Femur (tissue), 1 donor: ENCODE measurements around the gene TSTD1.

ENCODE experiments used
- DNase-seq: peaks from one replicate; pipeline ENCODE4 v3.0.0-alpha.2; 2017

TSTD1 gene, protein sequence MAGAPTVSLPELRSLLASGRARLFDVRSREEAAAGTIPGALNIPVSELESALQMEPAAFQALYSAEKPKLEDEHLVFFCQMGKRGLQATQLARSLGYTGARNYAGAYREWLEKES

DNA sequence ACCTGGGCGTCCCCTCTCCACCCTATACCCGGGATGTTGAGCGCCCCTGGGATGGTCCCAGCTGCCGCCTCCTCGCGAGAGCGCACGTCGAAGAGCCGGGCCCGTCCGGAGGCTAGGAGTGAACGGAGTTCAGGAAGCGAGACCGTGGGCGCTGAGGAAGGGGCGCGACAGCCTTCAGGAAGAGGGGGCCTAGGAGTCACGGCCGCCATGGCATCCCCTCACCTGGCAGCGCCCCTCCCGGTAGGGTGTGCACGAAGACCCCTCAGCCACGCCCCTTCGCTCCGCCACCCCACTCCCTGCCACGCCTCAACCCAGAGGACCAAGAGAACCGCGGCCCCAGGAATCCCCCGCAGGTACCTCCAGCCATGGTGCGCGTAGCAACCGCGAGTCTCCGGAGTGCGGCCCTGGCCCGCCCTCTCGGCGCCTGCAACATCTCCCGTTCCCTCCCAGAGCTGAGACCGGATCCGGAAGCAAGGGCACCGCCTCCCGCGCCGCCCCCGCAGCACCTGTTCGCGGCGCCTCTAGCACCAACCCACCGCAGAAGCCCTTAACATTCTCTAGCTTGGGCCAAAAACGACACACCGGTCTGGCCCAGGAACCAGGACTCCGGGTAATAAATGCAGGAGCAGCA is at the start of gene TSTD1:
Gene TSTD1, minus strand, starts transcription at position 442 of the 631 bp plus-strand sequence. Its CDS starts 75 bp downstream, at position 367.
- peak; percentile 75 for DNase-seq

DNA sequence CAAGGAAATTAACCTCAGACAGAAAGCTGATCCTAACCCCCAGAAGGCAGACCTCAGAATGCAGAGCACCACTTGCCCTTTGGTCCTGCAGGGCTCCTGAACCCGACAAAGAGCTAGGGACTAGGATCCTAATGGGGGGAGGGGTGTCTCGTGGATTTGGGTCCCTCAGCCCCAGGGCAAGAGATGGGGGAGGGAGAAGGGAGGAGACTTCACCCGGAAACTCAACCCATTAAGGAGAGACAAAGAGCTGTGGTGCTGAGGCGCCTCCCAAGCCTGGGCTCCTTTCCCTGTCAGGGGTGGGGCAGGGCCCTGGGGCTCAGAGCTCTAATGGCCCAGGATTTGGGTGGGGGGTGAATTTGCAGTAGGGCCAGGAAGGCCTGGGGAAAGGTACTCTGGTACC is 47.7 kb upstream of the TSTD1 start:
- no peak for DNase-seq

DNA sequence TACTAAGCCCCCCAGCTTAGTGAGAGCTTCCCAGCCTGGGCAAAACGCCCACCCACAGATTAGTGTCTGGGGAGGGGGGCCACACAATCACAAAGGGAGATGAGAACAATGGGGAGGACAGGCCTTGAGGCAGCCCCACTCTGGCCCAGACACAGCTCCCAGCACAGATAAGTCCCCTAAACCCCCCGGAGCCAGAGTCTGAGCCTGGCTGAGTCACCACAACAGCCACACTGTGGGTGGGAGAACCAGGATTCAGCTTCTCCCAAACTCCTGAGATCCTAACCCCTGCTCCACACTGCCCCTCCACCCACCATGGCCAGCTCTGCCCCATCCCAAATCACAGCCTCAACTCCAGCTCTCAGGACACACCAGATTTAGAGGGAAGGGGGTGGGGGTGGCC is 46.4 kb upstream of the TSTD1 start:
- DNase-seq = no peak

DNA sequence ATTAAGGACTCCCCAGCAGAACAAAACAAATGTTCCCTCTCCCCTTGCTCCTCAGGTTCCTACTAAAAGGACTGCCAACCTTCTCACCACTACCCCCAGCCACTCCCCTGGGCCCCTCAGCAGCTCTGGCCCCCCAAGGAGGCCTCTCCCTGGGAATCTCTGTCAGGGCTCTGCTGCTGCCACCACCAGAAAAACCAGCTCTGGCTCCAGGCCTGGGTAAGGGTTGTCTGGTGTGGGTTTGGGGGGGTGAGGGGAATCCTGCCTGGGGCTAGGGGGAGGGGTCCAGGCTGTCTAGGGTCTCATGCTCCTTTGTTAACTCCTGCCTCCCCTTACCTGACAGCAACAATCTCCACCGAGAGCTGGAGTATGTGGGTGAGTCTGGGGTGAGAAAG is 45.8 kb upstream of the TSTD1 start:
- no peak for DNase-seq

DNA sequence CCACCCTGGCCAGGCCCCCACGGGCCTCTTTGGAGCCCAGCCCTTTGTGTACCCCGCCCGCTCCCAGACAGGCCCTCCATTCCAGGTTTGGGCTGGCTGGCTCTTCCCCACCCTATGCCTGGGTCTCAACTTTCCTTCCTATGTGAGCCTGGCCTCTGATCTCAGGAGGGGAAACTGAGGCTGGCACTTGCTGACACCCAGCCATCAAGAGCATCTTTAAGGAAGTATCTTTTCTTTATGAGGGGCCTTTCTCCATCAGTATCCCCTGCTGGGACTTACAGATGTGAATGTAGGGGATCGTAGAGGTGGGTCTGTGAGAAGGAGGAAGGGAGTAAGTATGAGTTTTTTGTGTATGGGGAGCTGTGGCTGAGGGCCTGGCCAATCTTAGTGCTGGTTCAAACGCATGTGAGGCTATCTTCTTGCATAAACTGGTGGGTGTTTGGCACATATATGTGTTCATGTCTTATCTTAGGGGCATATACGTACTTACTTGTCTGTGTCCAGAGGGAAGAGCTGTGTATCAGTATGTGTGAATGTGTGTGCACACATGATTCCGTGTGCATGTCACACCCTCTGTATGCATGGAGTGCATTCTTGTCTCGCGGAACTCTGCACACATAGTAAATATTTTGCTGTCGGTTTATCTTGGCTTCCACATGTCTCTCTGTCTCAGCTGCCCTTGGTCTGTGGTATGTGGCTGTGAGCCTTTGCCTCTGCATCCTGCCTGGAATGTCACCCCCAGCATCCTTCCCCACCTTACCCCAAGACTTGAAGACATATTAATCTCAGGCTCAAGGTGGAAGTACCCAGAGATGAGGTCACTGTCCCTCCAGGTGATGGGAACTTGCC is 45.2 kb upstream of the TSTD1 start:
- no peak for DNase-seq

DNA sequence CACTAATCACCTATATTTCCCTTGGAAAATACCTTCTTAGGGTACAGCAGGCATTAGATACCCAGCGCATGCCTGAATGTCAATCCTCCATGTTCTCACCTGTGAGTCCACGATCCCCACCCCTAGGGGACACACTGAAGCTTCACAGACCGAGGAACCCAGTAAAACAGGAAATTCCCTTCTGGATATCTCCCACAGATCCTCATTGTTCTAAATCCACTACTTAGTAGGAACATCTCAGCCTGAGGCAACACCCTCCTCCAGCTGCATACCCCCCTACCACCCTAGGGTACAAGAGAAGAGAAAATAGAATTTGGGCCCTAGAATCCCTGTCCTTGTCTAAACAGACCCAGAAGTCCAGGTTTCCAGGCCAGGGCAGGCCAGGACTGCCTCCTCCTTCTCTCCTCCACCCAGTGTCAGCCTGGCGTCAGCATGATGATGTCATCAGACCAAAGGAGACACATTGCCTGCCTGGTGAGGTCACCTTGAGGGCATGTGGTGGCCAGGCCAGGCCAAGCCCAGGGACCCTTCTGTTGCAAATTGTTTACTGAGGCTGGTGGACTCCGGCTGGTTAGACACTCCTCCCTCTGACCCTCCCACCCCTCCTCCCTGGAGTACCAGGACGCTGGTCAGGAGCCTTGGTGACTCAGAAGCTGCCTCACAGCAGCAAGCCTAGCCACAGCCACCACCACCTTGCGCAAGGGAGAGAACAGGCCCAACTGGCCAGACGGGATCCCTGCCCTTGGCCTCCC is 44.4 kb upstream of the TSTD1 start:
- peak; percentile 43 for DNase-seq

DNA sequence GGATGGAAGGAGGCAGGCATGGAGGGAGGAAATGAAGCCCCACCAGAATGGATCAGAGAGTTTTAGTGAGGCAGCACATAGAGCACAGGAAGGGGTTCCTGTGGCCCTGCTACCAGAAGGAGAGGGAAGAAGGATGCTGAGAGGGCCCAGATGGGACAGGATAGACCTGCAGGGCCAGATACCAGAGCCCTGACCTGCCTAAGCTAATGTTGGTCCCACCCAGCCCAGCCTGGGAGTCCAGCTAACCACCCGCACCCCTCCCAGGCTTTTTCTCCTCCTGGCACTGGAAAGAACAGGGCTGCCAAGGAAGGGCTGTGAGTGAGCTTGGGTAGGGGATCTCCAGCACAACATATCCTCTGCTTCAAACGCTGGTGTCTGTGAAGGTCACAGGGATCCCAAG is 43.7 kb upstream of the TSTD1 start:
- no peak for DNase-seq

DNA sequence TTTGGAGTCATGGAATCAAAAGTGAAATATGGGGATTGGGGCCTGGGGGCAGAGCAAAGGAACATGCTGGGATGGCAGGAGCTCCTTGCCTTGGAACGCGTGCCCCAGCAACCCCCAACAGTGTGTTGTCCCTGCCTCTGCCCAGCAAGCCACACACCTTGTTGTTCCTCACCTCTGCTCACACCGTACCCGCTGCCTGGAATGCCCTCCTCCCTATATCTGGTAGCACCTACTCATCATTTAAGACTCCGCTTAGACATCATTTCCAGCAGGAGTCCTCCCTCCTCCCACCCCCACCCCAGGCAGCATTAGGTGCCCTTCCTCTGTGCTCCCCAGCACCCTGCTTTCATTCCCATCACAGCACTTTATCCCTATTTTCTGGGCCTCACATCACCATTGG is 42.8 kb upstream of the TSTD1 start:
- no peak for DNase-seq

DNA sequence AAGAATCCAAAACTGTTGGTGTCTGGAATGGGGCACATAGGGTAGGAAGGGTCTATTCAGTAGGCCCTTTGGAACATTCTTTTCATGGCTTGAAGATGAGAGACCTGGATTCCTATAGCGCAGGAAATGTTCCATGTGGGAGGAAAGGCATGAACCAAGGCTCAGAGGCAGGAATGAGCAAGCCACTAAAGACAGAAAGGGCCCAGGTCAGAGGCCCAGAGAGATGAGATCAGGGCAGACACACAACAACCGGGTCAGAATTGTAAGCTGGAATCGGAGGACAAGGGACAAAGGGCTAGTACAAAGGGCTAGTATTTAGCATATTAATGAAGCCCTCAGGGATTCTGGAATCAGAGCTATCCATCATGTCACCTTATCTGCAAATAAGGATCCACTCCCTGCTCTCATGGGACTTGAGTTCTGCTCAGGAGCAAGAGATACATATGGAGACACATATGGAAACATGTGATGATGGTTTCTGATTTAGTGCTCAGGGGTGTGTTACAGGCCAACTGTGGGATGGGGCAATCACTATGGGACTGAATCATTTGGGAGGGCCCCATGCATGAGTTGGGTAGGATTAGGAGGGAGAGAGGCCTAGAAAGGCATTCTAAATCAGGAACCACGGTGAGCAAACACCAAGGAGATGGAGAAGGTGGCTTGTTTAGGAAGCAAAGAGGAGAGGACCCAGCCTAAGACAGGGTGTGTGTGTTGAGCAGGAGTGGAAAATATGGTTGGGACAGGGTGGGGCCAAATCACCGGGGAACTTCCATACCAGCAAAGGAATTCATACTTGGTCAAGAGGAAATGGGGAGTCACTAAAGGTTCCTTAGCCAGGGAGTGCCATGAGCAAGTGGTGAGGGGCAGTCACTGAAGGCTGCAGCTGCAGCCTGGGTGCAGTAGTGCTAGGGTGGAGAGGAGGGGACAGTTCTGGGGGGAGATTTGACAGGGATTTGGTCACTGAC is 42.0 kb upstream of the TSTD1 start:
- DNase-seq = no peak

DNA sequence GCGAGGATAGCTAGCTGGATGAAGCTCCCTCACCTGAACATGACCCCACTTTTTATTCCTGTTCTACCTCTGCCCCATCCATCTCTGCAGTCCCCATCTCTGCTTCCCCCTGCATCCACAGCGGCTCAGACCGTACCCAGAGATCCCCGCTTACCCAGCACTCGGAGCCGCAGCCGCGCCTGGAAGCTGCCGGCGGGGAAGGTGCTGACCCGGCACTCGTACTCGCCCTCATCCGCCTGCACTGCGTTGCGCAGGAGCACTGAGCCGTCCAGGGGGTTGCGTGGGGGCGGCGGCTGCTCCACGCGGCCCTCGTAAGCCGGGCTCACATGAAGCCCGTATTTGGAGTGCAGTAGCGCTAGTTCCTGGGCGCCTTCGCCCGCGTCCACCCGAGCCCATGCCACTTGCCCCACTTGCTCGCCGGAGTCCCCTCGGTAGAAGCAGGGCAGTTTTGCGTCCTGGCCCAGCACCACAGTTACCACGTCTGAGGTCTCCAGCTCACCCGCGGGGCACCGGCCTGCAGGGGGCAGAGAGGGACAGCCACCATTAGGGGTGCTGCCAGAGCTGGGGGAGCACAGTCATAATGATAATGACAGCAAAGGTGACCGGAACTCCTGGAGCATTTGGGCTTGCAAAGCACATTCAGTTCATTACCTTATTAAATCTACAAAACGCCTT is 40.8 kb upstream of the TSTD1 start:
- DNase-seq = no peak

DNA sequence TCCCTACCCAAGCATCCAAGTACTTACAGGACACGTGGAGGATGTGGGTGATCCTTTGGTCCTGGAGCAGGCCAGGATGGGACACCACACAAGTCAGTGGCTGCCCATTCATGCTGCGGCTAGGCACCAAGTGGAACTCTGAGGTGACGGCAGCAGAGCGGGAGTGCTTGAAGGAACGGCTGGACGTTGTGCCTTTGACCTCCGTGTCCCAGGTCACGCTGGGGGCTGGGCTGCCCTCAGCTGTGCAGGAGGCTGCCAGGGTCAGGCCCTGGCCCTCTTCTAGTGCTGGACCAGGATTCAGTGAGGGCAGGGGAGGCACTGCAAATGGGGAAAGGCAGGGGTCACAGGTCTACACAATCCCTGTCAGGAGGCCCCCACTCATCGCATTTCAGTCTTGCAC is 38.7 kb upstream of the TSTD1 start:
- no peak for DNase-seq

DNA sequence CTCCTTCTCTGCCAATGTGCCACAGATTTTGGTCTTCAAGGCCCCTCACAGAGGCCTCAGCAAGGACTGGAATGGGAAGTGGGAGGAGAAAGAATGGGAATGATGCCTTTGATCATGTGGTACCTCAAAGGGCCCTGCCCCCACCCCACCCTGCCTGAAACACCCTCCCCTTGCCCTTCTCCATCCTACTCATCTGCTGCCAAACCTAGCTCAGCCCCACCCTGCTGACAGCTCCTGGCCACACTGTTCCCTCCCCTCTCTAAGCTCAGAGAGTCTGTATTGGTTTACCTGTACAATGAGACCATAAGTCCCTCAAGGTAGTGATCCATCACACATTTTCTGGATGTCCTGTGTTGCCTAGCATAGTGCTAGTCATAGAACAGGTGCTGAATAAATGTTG is 37.6 kb upstream of the TSTD1 start:
- no peak for DNase-seq

DNA sequence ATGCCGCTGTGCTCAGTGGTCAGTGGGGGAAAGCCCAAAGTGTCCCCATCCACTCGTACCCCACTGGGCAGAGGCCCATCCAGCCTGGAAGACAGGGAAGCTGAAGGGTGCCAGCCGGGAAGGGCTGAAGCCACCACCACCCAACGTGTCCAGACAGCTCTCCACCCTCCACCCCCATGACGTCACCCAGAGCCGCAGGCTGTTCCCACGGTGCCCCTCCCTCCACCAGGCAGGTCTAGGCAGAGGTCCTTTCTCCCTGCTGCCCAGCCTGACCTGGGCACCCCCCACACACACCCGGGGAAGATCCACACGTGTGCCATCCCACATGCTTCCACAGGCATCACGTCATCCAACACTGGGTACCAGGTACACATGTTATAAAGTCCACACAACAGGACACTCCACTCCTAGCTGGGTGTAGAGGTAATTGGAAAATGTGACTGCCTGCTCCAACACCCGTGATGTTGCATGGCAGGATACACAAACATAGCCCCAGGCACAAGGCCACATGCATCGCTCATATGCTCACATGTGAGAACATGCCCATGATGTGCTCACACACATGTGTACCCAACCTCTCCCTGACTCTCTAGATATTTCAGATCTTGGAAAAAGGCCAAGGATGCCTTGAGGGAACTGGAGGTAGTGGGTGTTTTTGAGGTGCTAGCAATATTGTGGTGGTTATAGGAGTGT is 36.1 kb upstream of the TSTD1 start:
- DNase-seq = no peak

DNA sequence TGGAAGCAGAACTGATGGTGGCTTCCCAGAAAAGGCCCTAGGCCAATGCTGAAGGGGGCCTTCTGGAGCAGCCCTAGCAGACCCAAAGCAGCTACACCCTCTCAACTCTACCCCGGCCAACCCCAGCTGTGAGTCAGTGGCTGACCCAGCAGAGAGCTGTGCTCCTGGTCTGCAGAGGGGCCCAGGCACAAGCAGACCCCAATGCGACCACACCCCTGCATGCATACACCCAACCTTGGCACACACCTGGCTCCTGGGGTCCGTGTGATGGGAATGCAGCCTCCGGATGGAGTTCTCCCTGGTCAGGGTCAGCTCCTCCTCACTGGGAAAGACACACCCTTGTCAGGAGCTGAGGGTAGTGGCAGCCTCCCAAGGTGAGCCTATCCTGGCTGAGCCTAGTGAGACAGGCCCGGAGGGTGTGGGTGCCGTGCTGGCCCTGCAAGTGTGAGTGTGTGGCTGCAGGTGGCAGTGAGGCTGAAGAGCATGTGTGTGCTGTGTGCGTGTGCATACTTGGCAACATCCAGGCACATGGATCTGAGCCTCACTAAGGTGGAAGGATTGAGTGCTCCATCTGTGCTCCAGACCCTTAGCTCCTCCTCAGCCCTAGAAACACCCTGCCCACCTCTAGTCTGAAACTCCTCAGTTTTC is 34.8 kb upstream of the TSTD1 start:
- no peak for DNase-seq

DNA sequence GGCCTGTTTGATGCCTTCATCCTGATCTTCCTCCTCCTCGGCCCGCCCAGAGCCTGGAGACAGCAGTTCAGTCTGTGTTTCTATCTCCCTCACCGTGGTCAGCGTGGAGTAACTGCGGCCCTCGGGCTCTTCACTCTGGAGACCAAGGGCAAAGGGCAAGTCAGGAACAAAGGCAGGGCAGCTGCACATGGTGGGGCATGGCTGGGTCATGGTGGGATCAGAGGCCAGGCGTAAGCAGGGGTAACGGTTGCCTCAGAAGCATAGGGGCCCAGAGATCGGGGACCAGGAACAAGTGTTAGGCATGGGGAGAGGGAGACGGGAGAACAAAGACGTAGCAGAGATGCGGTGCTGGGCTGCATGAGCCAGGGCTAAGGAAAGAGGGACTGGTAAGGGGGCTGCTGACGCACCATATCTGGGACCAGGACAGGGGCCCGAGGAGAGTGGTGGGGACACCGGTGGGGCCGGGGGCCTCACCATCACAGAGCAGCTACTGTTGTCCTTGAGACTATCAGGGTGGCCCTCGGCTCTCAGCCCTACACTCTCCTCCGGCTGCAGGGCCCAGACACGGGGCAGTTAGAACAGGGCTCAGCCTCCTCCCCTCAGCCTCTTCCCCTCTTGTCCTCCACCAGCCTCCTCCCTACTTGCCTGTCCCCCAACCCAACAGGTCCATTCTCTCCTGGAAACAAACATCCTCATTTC is 34.1 kb upstream of the TSTD1 start:
- DNase-seq = no peak

DNA sequence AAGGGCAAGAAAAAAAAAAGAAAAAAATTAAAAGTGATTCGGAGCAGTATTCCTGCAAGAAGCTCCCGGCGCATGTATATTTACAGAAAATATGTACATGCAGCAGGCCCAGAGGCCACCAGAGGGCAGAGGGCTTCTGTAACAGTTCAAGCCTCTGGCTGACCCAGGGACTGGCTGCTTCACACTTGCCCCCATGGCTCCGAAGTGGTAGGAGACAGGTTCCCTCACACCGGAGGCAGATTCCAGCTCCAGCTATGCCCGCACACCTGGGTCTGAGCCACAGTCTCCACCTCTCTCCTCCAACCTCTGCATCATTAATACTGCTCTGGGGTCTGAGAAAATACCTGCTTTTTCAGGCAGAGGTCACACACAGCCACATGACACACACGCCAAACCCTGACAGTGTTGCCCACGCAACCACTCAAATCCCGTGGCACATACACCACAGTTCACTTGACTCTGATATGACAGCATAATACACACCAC is 33.2 kb upstream of the TSTD1 start:
- DNase-seq = peak; percentile 41

DNA sequence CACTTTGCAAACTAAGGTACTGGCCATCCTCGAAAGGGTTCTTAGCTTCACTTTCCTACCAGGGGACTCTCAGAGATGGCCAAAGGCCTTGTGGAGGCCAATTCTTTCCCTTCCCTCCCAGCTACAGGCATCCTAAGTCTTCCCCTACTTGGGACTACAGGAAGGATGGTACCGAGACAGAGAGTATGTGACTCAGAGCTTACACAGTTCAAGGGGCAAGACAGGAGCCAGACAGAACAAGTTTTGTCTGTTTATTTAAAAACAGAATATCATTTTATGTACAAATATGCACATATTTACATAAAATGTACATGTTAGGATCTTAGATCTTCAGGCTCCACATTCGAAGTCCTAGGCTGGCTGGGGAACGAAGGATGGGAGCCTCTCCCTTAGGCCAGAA is 32.0 kb upstream of the TSTD1 start:
- no peak for DNase-seq

DNA sequence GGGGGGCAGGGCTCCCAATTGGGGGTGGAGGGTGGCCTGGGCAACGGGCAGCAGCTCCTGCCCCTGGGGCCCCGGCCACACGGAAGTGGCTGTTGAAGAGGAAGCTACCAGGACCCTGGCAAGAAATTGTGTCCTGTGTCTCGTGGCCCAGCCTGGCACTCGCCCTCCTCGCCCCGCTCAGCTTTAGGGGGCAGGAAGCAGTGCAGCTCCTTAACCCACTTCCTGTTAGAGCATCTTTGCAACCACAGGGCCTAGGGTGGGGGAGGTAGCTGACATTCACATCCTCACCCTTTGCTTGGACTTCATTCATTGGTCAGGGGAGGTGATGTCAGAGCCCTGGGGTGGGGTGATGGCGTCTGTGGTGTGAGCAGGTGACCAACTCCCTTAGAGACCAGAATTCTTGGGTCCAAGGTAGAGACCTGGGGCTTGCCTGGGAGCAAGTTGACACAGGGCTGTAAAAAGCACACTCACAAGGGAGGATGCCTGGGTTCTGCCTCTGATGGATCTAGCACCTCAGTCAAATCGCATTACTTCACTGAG is 31.0 kb upstream of the TSTD1 start, which contains the start of gene ARHGAP30:
Gene ARHGAP30, minus strand, starts transcription at position 161 of the 540 bp plus-strand sequence. CDS start 267 bp downstream, outside the sequence.
- peak; percentile 74 for DNase-seq

DNA sequence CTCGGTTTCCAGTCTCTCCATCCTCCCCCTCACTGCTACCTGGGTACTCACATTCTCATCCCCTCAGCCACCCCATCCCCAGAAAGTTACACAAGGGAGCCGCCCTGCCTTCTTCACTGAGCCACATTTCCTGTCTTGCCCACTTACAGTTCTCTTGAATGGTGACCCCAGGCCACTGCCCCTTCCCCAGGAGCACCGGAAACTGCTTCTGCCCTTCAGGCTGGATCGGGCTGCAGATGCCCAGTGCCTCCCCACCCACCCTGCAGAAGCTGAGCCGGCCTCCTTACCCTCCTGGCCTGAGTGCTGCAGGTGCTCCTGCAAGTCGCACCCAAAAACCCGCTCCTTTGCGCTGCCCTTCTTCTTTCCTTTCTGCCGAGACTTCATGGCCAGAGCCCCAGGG is 30.5 kb upstream of the TSTD1 start:
- DNase-seq = no peak
